ENCODE measurements around the gene NFIC.

DNA sequence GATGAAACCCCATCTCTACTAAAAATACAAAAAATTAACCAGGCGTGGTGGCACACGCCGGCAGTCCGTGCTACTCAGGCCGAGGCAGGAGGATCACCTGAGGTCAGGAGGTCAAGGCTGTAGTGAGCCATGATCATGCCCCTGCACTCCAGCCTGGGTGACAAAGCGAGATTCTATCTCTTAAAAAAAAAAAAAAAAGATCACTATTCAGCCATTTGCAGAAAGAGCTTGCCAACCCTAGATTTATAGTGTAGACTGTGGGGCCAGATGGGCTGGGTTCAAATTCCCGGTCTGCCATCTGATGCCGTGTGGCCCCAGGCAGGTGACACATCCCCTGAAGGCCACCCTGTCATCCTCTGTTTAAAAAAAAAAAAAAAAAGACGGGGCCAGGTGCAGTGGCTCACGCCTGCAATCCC is 85.1 kb downstream of the NFIC start:
- TF ChIP-seq, protein P1, sequence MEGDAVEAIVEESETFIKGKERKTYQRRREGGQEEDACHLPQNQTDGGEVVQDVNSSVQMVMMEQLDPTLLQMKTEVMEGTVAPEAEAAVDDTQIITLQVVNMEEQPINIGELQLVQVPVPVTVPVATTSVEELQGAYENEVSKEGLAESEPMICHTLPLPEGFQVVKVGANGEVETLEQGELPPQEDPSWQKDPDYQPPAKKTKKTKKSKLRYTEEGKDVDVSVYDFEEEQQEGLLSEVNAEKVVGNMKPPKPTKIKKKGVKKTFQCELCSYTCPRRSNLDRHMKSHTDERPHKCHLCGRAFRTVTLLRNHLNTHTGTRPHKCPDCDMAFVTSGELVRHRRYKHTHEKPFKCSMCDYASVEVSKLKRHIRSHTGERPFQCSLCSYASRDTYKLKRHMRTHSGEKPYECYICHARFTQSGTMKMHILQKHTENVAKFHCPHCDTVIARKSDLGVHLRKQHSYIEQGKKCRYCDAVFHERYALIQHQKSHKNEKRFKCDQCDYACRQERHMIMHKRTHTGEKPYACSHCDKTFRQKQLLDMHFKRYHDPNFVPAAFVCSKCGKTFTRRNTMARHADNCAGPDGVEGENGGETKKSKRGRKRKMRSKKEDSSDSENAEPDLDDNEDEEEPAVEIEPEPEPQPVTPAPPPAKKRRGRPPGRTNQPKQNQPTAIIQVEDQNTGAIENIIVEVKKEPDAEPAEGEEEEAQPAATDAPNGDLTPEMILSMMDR (conservative IDR thresholded peaks at IDR 0.05 in 1 of 2, IDR thresholded peaks at IDR 0.05 in 1 of 2; ENCODE audit: extremely low read depth in 1 of 2, insufficient read depth in 1 of 2, low read depth in 1 of 2, low read length in 2 of 2) = no peak
- no peak for TF ChIP-seq EZH2 (IDR thresholded peaks at IDR 0.05; ENCODE audit: borderline replicate concordance, low read length)

Measured in mammary epithelial cell (primary cell).